GM10248 (cell line): ENCODE data around the gene AKIRIN2.

Experiments used
- CTCF ChIA-PET: fragments of 300-600 bp; sonication (Branson Sonifier 250); formaldehyde crosslinking; extraction: SDS; loops from one replicate; lab custom pipeline; 2021; ENCODE audit warnings: antibody characterized with exemption; lab: Yijun Ruan, JAX
- POLR2A ChIA-PET: fragments of 350-650 bp; sonication (Branson Sonifier 250); formaldehyde crosslinking; extraction: SDS; loops from one replicate; lab custom pipeline; 2020; ENCODE audit warnings: antibody characterized with exemption; lab: Yijun Ruan, JAX
- DNase-seq: peaks from one replicate; pipeline ENCODE4 v3.0.0; 2012; ENCODE audit errors: extremely low spot score
- CTCF ChIP-seq: IDR thresholded peaks from 2 replicates; pipeline ENCODE4 v1.5.1; 2012; ENCODE audit warnings: mild to moderate bottlenecking, low read depth; ENCODE audit errors: extremely low read depth, missing control alignments, control extremely low read depth

The AKIRIN2 gene

GRCh38 chr6:87660226-87660911 lies 41.7 kb downstream of the AKIRIN2 start:
- DNase-seq, result no peak
- TF ChIP-seq CTCF, result no peak
- POLR2A ChIA-PET, result interaction anchor here (0.5 kb wide), 1 partner anchor 65 kb away, joined by 4 read pairs; no protein-coding TSS in a partner anchor
- CTCF ChIA-PET, result interaction anchor here (1.1 to 1.7 kb wide), 2 partner anchors 12 to 23 kb away, joined by 3 read pairs; no protein-coding TSS in a partner anchor

GRCh38 chr6:87658516-87658915 lies 43.5 kb downstream of the AKIRIN2 start:
- DNase-seq, result no peak
- POLR2A ChIA-PET, result no interaction called here
- CTCF ChIA-PET, result interaction anchor here (1.4 kb wide), 1 partner anchor 13 kb away, joined by 3 read pairs; no protein-coding TSS in a partner anchor
- no peak for TF ChIP-seq CTCF

- ChIA-PET CTCF (interaction anchor here (1.0 to 1.5 kb wide), 4 partner anchors 9 to 264 kb away, joined by 3 to 4 read pairs (median 4); partner anchors contain the start of gene AKIRIN2), POLR2A (interaction anchor here (0.8 kb wide), 1 partner anchor 35 kb away, joined by 10 read pairs; no protein-coding TSS in a partner anchor)
- no peak for DNase-seq
- TF ChIP-seq CTCF, result no peak
Observed at GRCh38 chr6:87656857-87657256, 45.2 kb downstream of the AKIRIN2 start.

- no peak for DNase-seq
- ChIA-PET CTCF (interaction anchor here (1.1 to 1.5 kb wide), 3 partner anchors 8 to 263 kb away, joined by 4 read pairs; partner anchors contain the start of gene AKIRIN2), POLR2A (no interaction called here)
- TF ChIP-seq CTCF, result no peak
Observed at GRCh38 chr6:87655824-87656223, 46.2 kb downstream of the AKIRIN2 start.

- CTCF ChIA-PET, result interaction anchor here (0.6 to 1.5 kb wide), 6 partner anchors 14 to 108 kb away, joined by 3 to 4 read pairs (median 3); no protein-coding TSS in a partner anchor
Observed at GRCh38 chr6:87654875-87655454, 47.1 kb downstream of the AKIRIN2 start.

More at GRCh38 chr6:87654875-87655454, 47.1 kb downstream of the AKIRIN2 start:
- POLR2A ChIA-PET, result no interaction called here
- no peak for DNase-seq
- no peak for TF ChIP-seq CTCF
